HG02759 (cell line): ENCODE results near the gene MOB3B.
A peak's percentile ranks its signal among the peaks of the same experiment; 100 is the strongest.

Experiments
- ATAC-seq: cut with Tn5 transposase; IDR thresholded peaks from one replicate; pipeline ENCODE4 v1.9.1; 2021; ENCODE audit warnings: mild to moderate bottlenecking, moderate library complexity; ENCODE audit not compliant: unreplicated experiment

The MOB3B gene

GRCh38 chr9:27344776-27345175, 184.8 kb downstream of the MOB3B start:
- ATAC-seq: no peak

- ATAC-seq: no peak
Observed at GRCh38 chr9:27341545-27342294, 187.9 kb downstream of the MOB3B start.

- no peak for ATAC-seq
Observed at GRCh38 chr9:27340961-27341511, 188.6 kb downstream of the MOB3B start.

- ATAC-seq: no peak
Observed at GRCh38 chr9:27340285-27340674, 189.3 kb downstream of the MOB3B start.

- no peak for ATAC-seq
Observed at GRCh38 chr9:27339661-27340284, 189.8 kb downstream of the MOB3B start.

GRCh38 chr9:27338527-27338903, 191.1 kb downstream of the MOB3B start:
- ATAC-seq: no peak

- no peak for ATAC-seq
Observed at GRCh38 chr9:27337833-27338526, 191.6 kb downstream of the MOB3B start.

GRCh38 chr9:27337236-27337635, 192.4 kb downstream of the MOB3B start:
- ATAC-seq: no peak

- no peak for ATAC-seq
Observed at GRCh38 chr9:27336829-27337228, 192.8 kb downstream of the MOB3B start.

GRCh38 chr9:27336126-27336525, 193.5 kb downstream of the MOB3B start:
- no peak for ATAC-seq

- ATAC-seq: no peak
Observed at GRCh38 chr9:27335075-27335474, 194.5 kb downstream of the MOB3B start.

GRCh38 chr9:27333241-27334052, 196.2 kb downstream of the MOB3B start:
- peak; percentile 82 for ATAC-seq

GRCh38 chr9:27331393-27331792, 198.2 kb downstream of the MOB3B start:
- ATAC-seq: no peak

GRCh38 chr9:27329291-27329690, 200.3 kb downstream of the MOB3B start:
- no peak for ATAC-seq

GRCh38 chr9:27328483-27328882, 201.1 kb downstream of the MOB3B start:
- no peak for ATAC-seq

GRCh38 chr9:27311184-27311583, 218.4 kb downstream of the MOB3B start:
- ATAC-seq: no peak

GRCh38 chr9:27310582-27310981, 219.0 kb downstream of the MOB3B start:
- no peak for ATAC-seq

- no peak for ATAC-seq
Observed at GRCh38 chr9:27308691-27309390, 220.8 kb downstream of the MOB3B start.

GRCh38 chr9:27304521-27304920, 225.1 kb downstream of the MOB3B start:
- no peak for ATAC-seq

GRCh38 chr9:27303219-27303618, 226.4 kb downstream of the MOB3B start:
- no peak for ATAC-seq
